ENCODE results near the gene TCF23.

DNA sequence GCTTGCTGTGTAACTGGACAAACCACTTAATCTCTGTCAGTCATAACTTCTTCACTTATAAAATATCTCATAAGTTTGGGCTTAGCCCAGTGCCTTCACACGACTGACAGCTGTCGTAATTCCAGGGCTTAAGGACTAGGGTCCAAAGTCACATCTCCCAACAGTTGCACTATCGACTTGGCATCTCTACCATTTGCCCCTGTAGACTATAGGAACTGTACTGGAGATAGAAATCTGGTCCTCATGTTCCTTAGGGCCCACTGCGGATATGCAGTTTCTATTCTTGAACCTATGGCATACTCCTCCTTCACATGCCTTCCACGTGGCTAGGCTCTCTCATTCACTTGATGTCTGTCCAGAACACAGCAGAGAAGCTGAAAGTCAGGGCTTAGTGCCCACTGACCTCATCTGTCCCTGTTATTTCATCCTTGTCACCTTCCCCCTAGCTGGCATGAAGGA is 22.5 kb upstream of the TCF23 start:
- TF ChIP-seq POLR2A (IDR thresholded peaks at IDR 0.05) (no peak), EP300 (IDR thresholded peaks at IDR 0.05) (no peak)
- TF ChIP-seq, protein P1, sequence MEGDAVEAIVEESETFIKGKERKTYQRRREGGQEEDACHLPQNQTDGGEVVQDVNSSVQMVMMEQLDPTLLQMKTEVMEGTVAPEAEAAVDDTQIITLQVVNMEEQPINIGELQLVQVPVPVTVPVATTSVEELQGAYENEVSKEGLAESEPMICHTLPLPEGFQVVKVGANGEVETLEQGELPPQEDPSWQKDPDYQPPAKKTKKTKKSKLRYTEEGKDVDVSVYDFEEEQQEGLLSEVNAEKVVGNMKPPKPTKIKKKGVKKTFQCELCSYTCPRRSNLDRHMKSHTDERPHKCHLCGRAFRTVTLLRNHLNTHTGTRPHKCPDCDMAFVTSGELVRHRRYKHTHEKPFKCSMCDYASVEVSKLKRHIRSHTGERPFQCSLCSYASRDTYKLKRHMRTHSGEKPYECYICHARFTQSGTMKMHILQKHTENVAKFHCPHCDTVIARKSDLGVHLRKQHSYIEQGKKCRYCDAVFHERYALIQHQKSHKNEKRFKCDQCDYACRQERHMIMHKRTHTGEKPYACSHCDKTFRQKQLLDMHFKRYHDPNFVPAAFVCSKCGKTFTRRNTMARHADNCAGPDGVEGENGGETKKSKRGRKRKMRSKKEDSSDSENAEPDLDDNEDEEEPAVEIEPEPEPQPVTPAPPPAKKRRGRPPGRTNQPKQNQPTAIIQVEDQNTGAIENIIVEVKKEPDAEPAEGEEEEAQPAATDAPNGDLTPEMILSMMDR (IDR thresholded peaks at IDR 0.05): no peak

Measured in gastroesophageal sphincter (tissue), 3 donors.